Activated CD4-positive, alpha-beta T cell treated with anti-CD3 and anti-CD28 coated beads, Interleukin-2, amount 10 ng/mL, durations not matched to agents 24 days and 14 days (primary cell): ENCODE data around the gene CDH4. TPM values are rescaled to one million over a fixed set of nuclear protein-coding genes. Genes with fewer than 3 reads are reported as not detected.

Experiments
- DNase-seq: peaks from one replicate; pipeline ENCODE4 v3.0.0; 2022
- H3K27ac Mint-ChIP-seq: one replicate; pipeline ENCODE4 v1.8.0; 2022; ENCODE audit warnings: mild to moderate bottlenecking, mixed read lengths
- H3K27me3 Mint-ChIP-seq: one replicate; pipeline ENCODE4 v1.8.0; 2022; ENCODE audit warnings: mixed read lengths
- H3K36me3 Mint-ChIP-seq: one replicate; pipeline ENCODE4 v1.8.0; 2022; ENCODE audit warnings: low read depth, mild to moderate bottlenecking, mixed read lengths
- H3K4me1 Mint-ChIP-seq: one replicate; pipeline ENCODE4 v1.8.0; 2021; ENCODE audit warnings: mixed read lengths
- H3K4me3 Mint-ChIP-seq: one replicate; pipeline ENCODE4 v1.8.0; 2022; ENCODE audit warnings: mild to moderate bottlenecking, moderate library complexity, mixed read lengths
- H3K9me3 Mint-ChIP-seq: one replicate; pipeline ENCODE4 v1.8.0; 2021; ENCODE audit warnings: mixed read lengths
- intact Hi-C: fragments of 100-400 bp; cut with micrococcal nuclease; formaldehyde crosslinking; loops from one replicate; pipeline ENCODE4 v1.15.1; 2023
- total RNA-seq: library from RNA; stranded (reverse); gene quantifications from 2 replicates; pipeline ENCODE4 v1.2.3, GENCODE V29; 2022

The CDH4 gene
- total RNA-seq, 1 donor from 2014 or later = not detected

DNA sequence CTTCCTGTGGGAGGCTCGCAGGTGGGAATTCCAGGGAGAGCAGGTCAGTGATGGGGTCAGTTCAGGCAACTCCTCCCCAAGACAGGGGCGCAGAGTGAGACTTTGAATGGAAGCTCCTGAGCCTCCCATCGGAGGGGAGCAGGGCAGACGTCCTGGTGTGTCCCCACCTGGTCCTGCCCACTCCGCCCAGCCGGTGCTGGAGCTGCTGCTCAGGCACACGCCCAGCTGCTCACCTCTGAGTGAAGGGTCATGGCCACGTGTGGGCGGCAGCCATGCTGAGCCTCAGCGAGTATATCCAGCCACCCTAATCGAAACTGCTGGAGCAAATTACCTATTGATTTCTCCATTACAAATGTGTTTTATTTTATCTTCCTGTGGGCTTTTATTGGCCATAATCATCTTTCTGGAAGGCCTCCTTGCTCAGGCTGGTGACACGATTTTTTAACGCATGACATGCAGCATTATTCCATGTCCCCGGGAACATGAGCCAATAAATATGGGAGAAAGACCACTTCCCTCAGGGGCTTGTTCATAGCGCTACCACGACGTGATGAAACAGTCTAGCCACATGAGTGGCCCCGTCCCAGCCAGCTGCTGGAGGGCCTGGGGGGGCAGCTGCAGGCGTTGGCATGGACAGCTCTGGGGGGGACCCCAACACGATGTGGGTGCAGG lies 665.5 kb downstream of the CDH4 start:
- H3K36me3 Mint-ChIP-seq = no peaks in the 10 kb centered on the region
- H3K9me3 Mint-ChIP-seq = no peaks in the 10 kb centered on the region
- H3K4me3 Mint-ChIP-seq = no peak overlapping the region
- DNase-seq = no peak
- intact Hi-C loops = no loop called here
- H3K27ac Mint-ChIP-seq = no peak overlapping the region
- peaks cover 4% of the 10 kb centered on the region for H3K4me1 Mint-ChIP-seq
- no peaks in the 10 kb centered on the region for H3K27me3 Mint-ChIP-seq

- no peaks in the 10 kb centered on the region for H3K27me3 Mint-ChIP-seq
- no peak overlapping the region for H3K4me3 Mint-ChIP-seq
- DNase-seq = no peak
- no peaks in the 10 kb centered on the region for H3K36me3 Mint-ChIP-seq
- intact Hi-C loops = no loop called here
- H3K27ac Mint-ChIP-seq = no peak overlapping the region
- no peaks in the 10 kb centered on the region for H3K9me3 Mint-ChIP-seq
- peaks cover 2% of the 10 kb centered on the region for H3K4me1 Mint-ChIP-seq
These were observed 666.5 kb downstream of the CDH4 start for GRCh38 chr20:61918548-61918947.

DNA sequence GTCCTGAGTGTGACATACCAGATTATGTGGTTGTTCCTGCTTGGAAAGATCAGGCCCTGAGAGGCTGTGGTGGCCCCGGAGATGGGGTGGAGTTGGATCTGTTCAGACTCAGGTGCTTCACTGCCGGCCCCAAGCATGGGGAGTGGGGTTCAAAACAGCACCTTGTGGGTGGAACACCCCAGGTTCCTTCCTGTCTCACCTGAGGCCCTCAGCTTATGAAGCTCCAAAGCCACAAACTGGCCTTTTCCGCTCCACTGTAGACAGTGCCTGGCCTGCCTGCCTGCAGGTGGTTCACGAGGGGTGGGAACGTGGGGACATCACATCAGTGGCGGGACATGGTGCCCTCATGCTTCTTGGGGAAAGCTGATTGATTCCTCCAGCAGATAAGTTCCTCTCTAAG lies 667.2 kb downstream of the CDH4 start:
- H3K4me3 Mint-ChIP-seq = no peak overlapping the region
- DNase-seq = no peak
- H3K36me3 Mint-ChIP-seq = no peaks in the 10 kb centered on the region
- no peaks in the 10 kb centered on the region for H3K9me3 Mint-ChIP-seq
- intact Hi-C loops = no loop called here
- no peak overlapping the region for H3K27ac Mint-ChIP-seq
- no peaks in the 10 kb centered on the region for H3K27me3 Mint-ChIP-seq
- peaks cover 1% of the 10 kb centered on the region for H3K4me1 Mint-ChIP-seq

GRCh38 chr20:61919675-61920365 lies 667.8 kb downstream of the CDH4 start:
- H3K4me3 Mint-ChIP-seq = no peak overlapping the region
- H3K36me3 Mint-ChIP-seq = no peaks in the 10 kb centered on the region
- H3K27ac Mint-ChIP-seq = no peak overlapping the region

GRCh38 chr20:61922411-61922810 lies 670.4 kb downstream of the CDH4 start:
- Mint-ChIP-seq H3K36me3 (no peaks in the 10 kb centered on the region), H3K9me3 (no peaks in the 10 kb centered on the region), H3K4me1 (no peaks in the 10 kb centered on the region), H3K27me3 (no peaks in the 10 kb centered on the region), H3K4me3 (no peak overlapping the region), H3K27ac (no peak overlapping the region)
- DNase-seq = no peak
- intact Hi-C loops = no loop called here

More at GRCh38 chr20:61919675-61920365, 667.8 kb downstream of the CDH4 start:
- Mint-ChIP-seq H3K4me1 (no peaks in the 10 kb centered on the region), H3K27me3 (no peaks in the 10 kb centered on the region), H3K9me3 (no peaks in the 10 kb centered on the region)
- DNase-seq = no peak
- intact Hi-C loops = no loop called here

DNA sequence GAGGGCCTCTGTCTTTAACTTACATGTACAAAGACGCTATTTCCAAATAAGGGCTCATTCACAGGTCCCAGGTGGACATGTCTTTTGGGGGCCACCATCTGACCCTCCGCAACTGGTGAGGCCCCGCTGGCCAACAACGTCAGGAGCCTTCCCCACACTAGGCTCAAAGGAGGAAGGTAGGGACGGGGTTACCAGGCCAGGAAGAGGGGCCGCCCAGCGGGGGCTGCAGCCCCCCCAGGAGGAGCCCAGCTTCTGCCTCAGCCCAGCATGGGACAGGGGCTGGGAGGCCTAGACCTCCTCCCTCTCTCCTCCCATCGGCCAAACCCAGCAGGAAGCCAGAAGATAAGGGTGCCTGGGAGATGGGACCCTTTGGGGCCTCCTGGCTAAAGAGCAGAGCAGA lies 670.9 kb downstream of the CDH4 start:
- Mint-ChIP-seq H3K36me3 (no peaks in the 10 kb centered on the region), H3K4me3 (no peak overlapping the region), H3K27ac (no peak overlapping the region), H3K4me1 (no peaks in the 10 kb centered on the region), H3K9me3 (no peaks in the 10 kb centered on the region), H3K27me3 (no peaks in the 10 kb centered on the region)
- no peak for DNase-seq
- intact Hi-C loops = no loop called here

- Mint-ChIP-seq H3K9me3 (no peaks in the 10 kb centered on the region), H3K27ac (no peak overlapping the region), H3K27me3 (no peaks in the 10 kb centered on the region), H3K4me1 (no peaks in the 10 kb centered on the region), H3K4me3 (no peak overlapping the region), H3K36me3 (no peaks in the 10 kb centered on the region)
- DNase-seq = no peak
- intact Hi-C loops = no loop called here
These were observed 671.5 kb downstream of the CDH4 start for GRCh38 chr20:61923371-61924166.

DNA sequence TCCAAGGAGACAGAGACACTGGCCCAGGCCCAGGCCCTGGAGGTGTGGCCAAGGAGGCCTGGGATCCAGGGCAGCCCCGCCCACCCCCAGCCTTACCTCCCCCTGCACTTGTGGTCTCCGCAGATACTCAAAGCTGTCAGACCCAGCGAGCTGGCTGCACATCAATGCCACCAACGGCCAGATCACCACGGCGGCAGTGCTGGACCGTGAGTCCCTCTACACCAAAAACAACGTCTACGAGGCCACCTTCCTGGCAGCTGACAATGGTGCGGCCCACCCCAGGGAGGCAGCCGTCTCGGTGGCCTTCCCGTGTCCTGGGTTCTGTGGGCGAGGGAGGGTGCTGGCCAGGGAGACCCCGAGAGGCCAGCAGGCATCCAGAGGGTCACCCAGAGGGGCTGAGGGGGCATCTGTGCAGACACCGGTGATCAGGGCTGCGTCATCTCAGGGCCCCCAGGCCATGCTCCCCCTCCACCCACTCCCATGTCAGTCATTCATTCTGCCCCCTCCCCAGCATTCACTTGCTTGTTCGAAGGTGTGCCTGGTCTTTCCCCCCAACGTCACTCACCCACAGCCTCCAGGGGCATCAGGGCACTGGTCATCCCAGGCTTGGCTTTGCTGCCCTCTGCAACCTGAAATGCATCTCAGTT lies 672.3 kb downstream of the CDH4 start:
- Mint-ChIP-seq H3K36me3 (no peaks in the 10 kb centered on the region), H3K27ac (no peak overlapping the region)

GRCh38 chr20:61924858-61925554 lies 672.9 kb downstream of the CDH4 start:
- Mint-ChIP-seq H3K9me3 (no peaks in the 10 kb centered on the region), H3K36me3 (no peaks in the 10 kb centered on the region), H3K27me3 (no peaks in the 10 kb centered on the region), H3K4me3 (no peak overlapping the region), H3K4me1 (no peaks in the 10 kb centered on the region), H3K27ac (no peak overlapping the region)
- DNase-seq = no peak
- intact Hi-C loops = no loop called here

More for the DNA sequence above, 672.3 kb downstream of the CDH4 start:
- no peak for DNase-seq
- Mint-ChIP-seq H3K27me3 (no peaks in the 10 kb centered on the region), H3K4me1 (no peaks in the 10 kb centered on the region), H3K4me3 (no peak overlapping the region), H3K9me3 (no peaks in the 10 kb centered on the region)
- intact Hi-C loops = no loop called here

- no peak for DNase-seq
- no peak overlapping the region for H3K27ac Mint-ChIP-seq
- H3K36me3 Mint-ChIP-seq = no peaks in the 10 kb centered on the region
- H3K9me3 Mint-ChIP-seq = no peaks in the 10 kb centered on the region
- intact Hi-C loops = no loop called here
- no peak overlapping the region for H3K4me3 Mint-ChIP-seq
- H3K4me1 Mint-ChIP-seq = no peaks in the 10 kb centered on the region
- H3K27me3 Mint-ChIP-seq = no peaks in the 10 kb centered on the region
These were observed 673.6 kb downstream of the CDH4 start for GRCh38 chr20:61925555-61926252.

- Mint-ChIP-seq H3K36me3 (no peaks in the 10 kb centered on the region), H3K27ac (no peak overlapping the region), H3K9me3 (no peaks in the 10 kb centered on the region), H3K4me3 (no peak overlapping the region), H3K27me3 (no peaks in the 10 kb centered on the region), H3K4me1 (no peaks in the 10 kb centered on the region)
- intact Hi-C loops = no loop called here
- no peak for DNase-seq
These were observed 674.2 kb downstream of the CDH4 start for GRCh38 chr20:61926253-61926613.

- no peaks in the 10 kb centered on the region for H3K27me3 Mint-ChIP-seq
- intact Hi-C loops = no loop called here
- H3K36me3 Mint-ChIP-seq = no peaks in the 10 kb centered on the region
- no peaks in the 10 kb centered on the region for H3K4me1 Mint-ChIP-seq
- no peak overlapping the region for H3K4me3 Mint-ChIP-seq
- no peak overlapping the region for H3K27ac Mint-ChIP-seq
- no peaks in the 10 kb centered on the region for H3K9me3 Mint-ChIP-seq
- DNase-seq = no peak
These were observed 674.7 kb downstream of the CDH4 start for GRCh38 chr20:61926796-61927192.

- H3K4me3 Mint-ChIP-seq = no peak overlapping the region
- no peaks in the 10 kb centered on the region for H3K4me1 Mint-ChIP-seq
- no peaks in the 10 kb centered on the region for H3K9me3 Mint-ChIP-seq
These were observed 675.2 kb downstream of the CDH4 start for GRCh38 chr20:61927193-61927825.

More at GRCh38 chr20:61927193-61927825, 675.2 kb downstream of the CDH4 start:
- no peak overlapping the region for H3K27ac Mint-ChIP-seq
- intact Hi-C loops = no loop called here
- no peak for DNase-seq
- H3K27me3 Mint-ChIP-seq = no peaks in the 10 kb centered on the region
- H3K36me3 Mint-ChIP-seq = no peaks in the 10 kb centered on the region
